Activated naive CD4-positive, alpha-beta T cell treated with anti-CD3 and anti-CD28 coated beads, Interleukin-2, amount 50 U/mL, for 72 hours (primary cell): ENCODE data around the gene ABI1. TPM values are rescaled to one million over a fixed set of nuclear protein-coding genes. Genes with fewer than 3 reads are reported as not detected.

Experiments
- ATAC-seq, 2 donors: fragments of 150-1000 bp; cut with Tn5 transposase; 2 replicates each; pipeline ENCODE4 v1.10.0; 2021; ENCODE audit warnings: mild to moderate bottlenecking in 2 of 2, moderate library complexity in 2 of 2
- DNase-seq, 2 donors: peaks; one replicate each; pipeline ENCODE4 v3.0.0; 2021 to 2022; ENCODE audit warnings: low spot score in 2 of 2
- H3K27ac Mint-ChIP-seq, 2 donors: one replicate each; pipeline ENCODE4 v1.8.0; 2022; ENCODE audit warnings: mild to moderate bottlenecking in 2 of 2, mixed read lengths in 2 of 2
- H3K36me3 Mint-ChIP-seq, 2 donors: one replicate each; pipeline ENCODE4 v1.8.0; 2022; ENCODE audit warnings: mixed read lengths in 2 of 2
- H3K9me3 Mint-ChIP-seq, 2 donors: one replicate each; pipeline ENCODE4 v1.8.0; 2022; ENCODE audit warnings: mixed read lengths in 2 of 2
- total RNA-seq, 2 donors: library from RNA; stranded (reverse); gene quantifications; one replicate each; pipeline ENCODE4 v1.2.3, GENCODE V29; 2022

ABI1 gene
- total RNA-seq, 2 donors from 2014 or later: 38.3 to 51.4 TPM

DNA sequence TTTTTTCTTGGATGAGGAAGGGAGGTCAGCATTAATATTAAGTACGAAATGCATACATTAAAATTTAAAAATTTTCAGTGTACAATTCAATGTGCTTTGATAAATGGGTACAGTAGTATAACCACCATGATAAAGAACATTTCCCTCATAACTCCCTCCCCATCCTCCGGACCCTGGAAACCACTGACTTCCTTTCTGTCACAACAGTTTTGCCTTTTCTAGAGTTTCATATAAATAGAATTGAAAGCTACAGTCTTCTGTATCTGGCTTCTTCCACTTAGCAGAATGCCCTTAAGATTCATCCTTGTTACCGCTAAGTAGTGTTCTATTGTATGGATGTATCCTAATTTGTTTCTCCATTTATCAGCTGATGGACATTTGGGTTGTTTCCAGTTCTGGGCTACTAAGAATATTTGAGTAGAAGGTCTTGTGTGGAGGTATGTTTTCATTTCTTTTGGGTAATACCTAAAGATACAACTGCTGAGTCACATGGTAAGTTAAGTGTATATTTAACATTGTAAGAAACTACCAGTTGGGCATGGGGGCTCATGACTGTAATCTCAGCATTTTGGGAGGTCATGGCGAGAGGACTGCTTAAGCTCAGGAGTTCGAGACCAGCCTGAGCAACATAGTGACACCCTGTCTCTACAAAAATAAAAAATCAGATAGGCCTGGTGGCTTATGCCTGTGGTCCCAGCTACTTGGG is 30.8 kb downstream of the ABI1 start:
- H3K9me3 Mint-ChIP-seq: peaks cover 0 to 7% of the 10 kb centered on the region in 2 donors
- DNase-seq (no peak), ATAC-seq (no peak)
- H3K36me3 Mint-ChIP-seq: peaks cover 4 to 19% of the 10 kb centered on the region in 2 donors
- H3K27ac Mint-ChIP-seq: peak overlapping the region in 1 of 2 donors; percentile 40

DNA sequence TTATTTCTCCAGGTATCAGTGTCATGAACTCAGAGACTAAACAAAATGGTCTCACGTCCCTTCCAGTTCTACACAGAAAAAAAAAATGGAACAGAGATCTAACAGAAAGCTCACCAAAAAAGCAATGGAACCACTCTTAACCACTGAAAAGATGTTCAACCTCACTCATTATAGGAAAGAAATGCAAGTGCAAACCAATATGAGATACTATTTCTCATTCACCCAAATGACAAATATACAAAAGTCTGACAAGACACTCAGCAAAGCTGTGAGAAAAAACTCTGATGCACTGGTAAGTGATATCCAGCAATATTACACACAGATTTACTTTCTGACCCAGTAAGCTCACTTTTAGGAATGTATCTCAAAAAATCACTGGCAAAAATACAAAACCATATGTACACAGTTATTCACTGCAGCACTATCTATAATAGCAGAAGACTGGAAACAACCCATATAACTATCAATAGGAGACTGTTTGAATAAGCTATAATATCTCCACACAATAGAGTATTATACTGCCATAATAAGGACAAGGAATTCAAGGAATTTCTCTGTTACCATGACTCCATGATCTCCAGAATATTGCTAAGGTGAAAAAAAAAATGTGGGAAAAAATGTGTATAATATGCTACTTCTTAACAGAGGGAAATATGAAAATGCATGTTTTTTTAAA is 36.6 kb downstream of the ABI1 start:
- H3K9me3 Mint-ChIP-seq: no peaks in the 10 kb centered on the region
- DNase-seq (no peak), ATAC-seq (peak; percentile 11 to 47)
- peak overlapping the region in 1 of 2 donors; percentile 38 for H3K27ac Mint-ChIP-seq
- peaks cover 0 to 19% of the 10 kb centered on the region in 2 donors for H3K36me3 Mint-ChIP-seq

GRCh38 chr10:26821699-26822570 is 38.8 kb downstream of the ABI1 start:
- Mint-ChIP-seq H3K9me3 (no peaks in the 10 kb centered on the region), H3K27ac (no peak overlapping the region), H3K36me3 (peaks cover 0 to 25% of the 10 kb centered on the region in 2 donors)
- DNase-seq (no peak), ATAC-seq (peak in 1 of 2 donors; percentile 32)

- no peak for ATAC-seq
- H3K36me3 Mint-ChIP-seq: peaks cover 0 to 15% of the 10 kb centered on the region in 2 donors
- no peak overlapping the region for H3K27ac Mint-ChIP-seq
- no peaks in the 10 kb centered on the region for H3K9me3 Mint-ChIP-seq
- no peak for DNase-seq
Measured at GRCh38 chr10:26815500-26815899, 45.3 kb downstream of the ABI1 start.

GRCh38 chr10:26810435-26811026 is 50.2 kb downstream of the ABI1 start:
- no peak for DNase-seq
- peak overlapping the region in 1 of 2 donors; percentile 76 for H3K27ac Mint-ChIP-seq
- peaks cover 0 to 8% of the 10 kb centered on the region in 2 donors for H3K36me3 Mint-ChIP-seq
- no peaks in the 10 kb centered on the region for H3K9me3 Mint-ChIP-seq
- no peak for ATAC-seq

DNA sequence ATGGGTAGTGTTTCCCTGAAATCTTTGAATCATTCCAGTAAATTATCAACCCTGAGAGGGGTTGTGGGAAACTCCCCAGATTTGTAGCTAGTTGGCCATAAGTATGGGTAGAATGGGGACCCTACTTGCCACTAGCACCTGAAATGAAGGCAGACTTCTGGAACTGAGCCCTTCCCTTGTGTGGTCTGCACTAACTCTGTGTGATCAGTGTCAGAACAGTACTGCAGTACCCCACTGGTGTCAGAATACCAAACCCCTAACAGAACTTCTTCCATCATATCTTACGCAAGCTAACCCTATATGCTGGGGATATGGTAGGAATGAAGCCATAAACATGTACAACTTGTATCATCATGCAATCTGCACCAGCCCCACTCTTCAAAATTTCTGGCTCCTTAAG is 50.8 kb downstream of the ABI1 start:
- Mint-ChIP-seq H3K9me3 (no peaks in the 10 kb centered on the region), H3K36me3 (peaks cover 0 to 8% of the 10 kb centered on the region in 2 donors), H3K27ac (no peak overlapping the region)
- ATAC-seq: peak in 1 of 2 donors; percentile 25
- no peak for DNase-seq

DNA sequence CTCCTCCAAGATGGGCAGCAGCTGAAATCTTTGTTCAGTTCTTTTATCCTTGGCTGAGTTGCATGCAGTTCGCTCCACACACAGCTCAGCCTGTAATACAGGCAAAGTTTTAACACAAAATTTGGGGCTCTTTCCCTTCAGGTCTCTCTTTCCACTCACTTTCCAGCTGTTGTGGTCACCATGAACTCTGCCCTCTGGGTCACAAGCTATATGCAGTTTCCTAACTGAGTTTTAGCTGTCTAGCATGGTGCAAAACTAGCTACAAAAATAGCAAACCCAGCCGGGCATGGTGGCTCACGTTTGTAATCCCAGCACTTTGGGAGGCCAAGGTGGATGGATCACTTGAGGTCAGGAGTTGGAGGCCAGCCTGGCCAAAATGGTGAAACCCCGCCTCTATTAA is 53.2 kb downstream of the ABI1 start:
- Mint-ChIP-seq H3K27ac (no peak overlapping the region), H3K36me3 (no peaks in the 10 kb centered on the region), H3K9me3 (no peaks in the 10 kb centered on the region)
- DNase-seq: no peak
- no peak for ATAC-seq

DNA sequence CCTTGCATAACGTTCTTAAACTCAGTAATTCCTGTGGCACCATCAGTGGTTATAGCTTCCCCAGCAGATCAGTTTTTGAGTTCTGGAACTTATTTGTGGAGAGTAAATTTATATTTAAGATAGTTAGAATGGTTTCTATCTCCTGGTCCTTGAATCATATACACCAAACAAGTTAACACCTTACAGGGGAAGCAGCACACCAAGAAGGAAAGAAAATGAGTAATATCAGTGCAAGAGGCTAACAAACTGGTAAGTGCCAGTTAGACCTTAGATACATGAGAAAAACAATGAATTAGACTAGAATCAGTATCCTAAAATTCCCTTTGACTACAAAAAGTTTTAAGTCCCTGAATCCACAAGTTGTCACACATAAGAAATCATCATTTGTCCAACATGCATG is 54.2 kb downstream of the ABI1 start:
- ATAC-seq (peak; percentile 59 to 67), DNase-seq (no peak)
- H3K9me3 Mint-ChIP-seq: no peaks in the 10 kb centered on the region
- H3K27ac Mint-ChIP-seq: no peak overlapping the region
- H3K36me3 Mint-ChIP-seq: no peaks in the 10 kb centered on the region

GRCh38 chr10:26805567-26806245 is 55.1 kb downstream of the ABI1 start:
- DNase-seq (no peak), ATAC-seq (peak; percentile 63 to 66)
- H3K27ac Mint-ChIP-seq: no peak overlapping the region
- no peaks in the 10 kb centered on the region for H3K9me3 Mint-ChIP-seq
- H3K36me3 Mint-ChIP-seq: no peaks in the 10 kb centered on the region

- DNase-seq (no peak), ATAC-seq (peak; percentile 29 to 34)
- Mint-ChIP-seq H3K27ac (peak overlapping the region in 1 of 2 donors; percentile 36), H3K36me3 (no peaks in the 10 kb centered on the region), H3K9me3 (no peaks in the 10 kb centered on the region)
Measured at GRCh38 chr10:26804418-26805393, 56.1 kb downstream of the ABI1 start.

GRCh38 chr10:26803849-26804248 is 56.9 kb downstream of the ABI1 start:
- no peak for ATAC-seq
- no peak for DNase-seq
- no peaks in the 10 kb centered on the region for H3K36me3 Mint-ChIP-seq
- peak overlapping the region; percentile 36 to 51 for H3K27ac Mint-ChIP-seq
- no peaks in the 10 kb centered on the region for H3K9me3 Mint-ChIP-seq

DNA sequence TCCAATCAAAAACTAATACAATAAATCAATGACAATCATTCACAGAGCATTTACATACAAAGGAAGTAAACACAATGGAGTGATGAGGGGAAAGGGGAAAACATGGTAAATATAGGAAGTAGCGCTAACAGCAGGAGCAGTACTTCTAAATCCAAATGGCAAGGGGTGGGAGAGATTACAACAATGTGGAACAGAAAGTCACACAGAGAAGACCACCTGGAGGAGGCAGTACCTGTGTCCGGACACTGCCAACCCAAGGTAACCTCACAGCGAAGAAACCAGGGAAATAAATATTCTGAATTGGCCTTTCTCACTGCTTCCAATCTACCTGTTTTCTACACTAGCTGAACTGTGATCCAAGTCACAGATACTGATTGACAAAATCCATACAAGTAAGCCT is 58.2 kb downstream of the ABI1 start:
- Mint-ChIP-seq H3K36me3 (peaks cover 0 to 6% of the 10 kb centered on the region in 2 donors), H3K9me3 (no peaks in the 10 kb centered on the region), H3K27ac (peak overlapping the region in 1 of 2 donors; percentile 39)
- ATAC-seq (no peak), DNase-seq (no peak)

DNA sequence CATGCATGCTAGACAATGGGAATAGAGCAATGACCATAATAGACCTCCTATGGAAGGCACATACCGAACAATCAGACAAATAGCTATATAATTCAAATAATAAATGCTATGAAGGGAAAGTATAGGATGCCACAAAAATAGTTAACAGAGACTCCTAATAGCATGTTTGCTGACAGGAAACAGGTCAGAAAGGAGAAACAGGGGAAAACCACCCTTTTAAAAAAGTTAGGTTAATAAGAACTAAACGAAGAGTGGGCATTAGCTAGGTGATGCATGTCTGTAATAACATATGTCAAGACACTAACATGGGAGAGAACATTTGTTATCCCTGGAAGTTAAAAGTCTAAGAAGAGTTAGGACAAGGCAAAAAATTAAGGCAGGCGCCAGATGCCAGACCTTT is 58.9 kb downstream of the ABI1 start:
- DNase-seq: no peak
- peaks cover 0 to 11% of the 10 kb centered on the region in 2 donors for H3K36me3 Mint-ChIP-seq

GRCh38 chr10:26801274-26801673 is 59.5 kb downstream of the ABI1 start:
- Mint-ChIP-seq H3K36me3 (peaks cover 0 to 11% of the 10 kb centered on the region in 2 donors), H3K27ac (no peak overlapping the region), H3K9me3 (no peaks in the 10 kb centered on the region)
- DNase-seq (no peak), ATAC-seq (no peak)

More for the DNA sequence above, 58.9 kb downstream of the ABI1 start:
- H3K27ac Mint-ChIP-seq: no peak overlapping the region
- H3K9me3 Mint-ChIP-seq: no peaks in the 10 kb centered on the region
- no peak for ATAC-seq

GRCh38 chr10:26800468-26800867 is 60.3 kb downstream of the ABI1 start:
- no peak for DNase-seq
- H3K9me3 Mint-ChIP-seq: peaks cover 0 to 6% of the 10 kb centered on the region in 2 donors
- peak overlapping the region in 1 of 2 donors; percentile 30 for H3K27ac Mint-ChIP-seq
- H3K36me3 Mint-ChIP-seq: peaks cover 3 to 11% of the 10 kb centered on the region in 2 donors
- ATAC-seq: no peak
